ENCODE results near the gene BICC1.

DNA sequence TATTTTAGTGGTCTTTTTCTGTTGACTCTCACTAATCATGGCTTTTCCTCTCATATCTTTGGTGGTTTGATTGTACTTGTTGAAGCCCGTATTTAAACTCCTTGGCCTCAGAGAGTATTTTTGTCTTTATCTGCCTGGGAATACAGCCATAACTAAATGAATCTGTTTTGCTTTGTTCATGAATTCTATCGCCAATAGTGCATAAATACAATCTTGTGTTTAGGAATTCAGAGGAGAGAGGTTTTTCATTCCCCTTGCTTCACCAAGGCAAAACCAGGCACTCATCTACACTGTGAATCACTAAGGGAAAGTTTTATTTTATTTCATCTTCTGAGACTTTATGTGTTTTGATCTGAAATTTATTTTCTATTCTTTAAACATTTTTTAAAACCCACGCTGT lies 152.7 kb downstream of the BICC1 start:
- TF ChIP-seq, protein P1, sequence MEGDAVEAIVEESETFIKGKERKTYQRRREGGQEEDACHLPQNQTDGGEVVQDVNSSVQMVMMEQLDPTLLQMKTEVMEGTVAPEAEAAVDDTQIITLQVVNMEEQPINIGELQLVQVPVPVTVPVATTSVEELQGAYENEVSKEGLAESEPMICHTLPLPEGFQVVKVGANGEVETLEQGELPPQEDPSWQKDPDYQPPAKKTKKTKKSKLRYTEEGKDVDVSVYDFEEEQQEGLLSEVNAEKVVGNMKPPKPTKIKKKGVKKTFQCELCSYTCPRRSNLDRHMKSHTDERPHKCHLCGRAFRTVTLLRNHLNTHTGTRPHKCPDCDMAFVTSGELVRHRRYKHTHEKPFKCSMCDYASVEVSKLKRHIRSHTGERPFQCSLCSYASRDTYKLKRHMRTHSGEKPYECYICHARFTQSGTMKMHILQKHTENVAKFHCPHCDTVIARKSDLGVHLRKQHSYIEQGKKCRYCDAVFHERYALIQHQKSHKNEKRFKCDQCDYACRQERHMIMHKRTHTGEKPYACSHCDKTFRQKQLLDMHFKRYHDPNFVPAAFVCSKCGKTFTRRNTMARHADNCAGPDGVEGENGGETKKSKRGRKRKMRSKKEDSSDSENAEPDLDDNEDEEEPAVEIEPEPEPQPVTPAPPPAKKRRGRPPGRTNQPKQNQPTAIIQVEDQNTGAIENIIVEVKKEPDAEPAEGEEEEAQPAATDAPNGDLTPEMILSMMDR (IDR thresholded peaks at IDR 0.05), result no peak
- no peak for TF ChIP-seq POLR2A (IDR thresholded peaks at IDR 0.05)

Measured in thyroid gland (tissue), 4 donors.